Measurements from ENCODE around the gene SUMO4.

Gene SUMO4

DNA sequence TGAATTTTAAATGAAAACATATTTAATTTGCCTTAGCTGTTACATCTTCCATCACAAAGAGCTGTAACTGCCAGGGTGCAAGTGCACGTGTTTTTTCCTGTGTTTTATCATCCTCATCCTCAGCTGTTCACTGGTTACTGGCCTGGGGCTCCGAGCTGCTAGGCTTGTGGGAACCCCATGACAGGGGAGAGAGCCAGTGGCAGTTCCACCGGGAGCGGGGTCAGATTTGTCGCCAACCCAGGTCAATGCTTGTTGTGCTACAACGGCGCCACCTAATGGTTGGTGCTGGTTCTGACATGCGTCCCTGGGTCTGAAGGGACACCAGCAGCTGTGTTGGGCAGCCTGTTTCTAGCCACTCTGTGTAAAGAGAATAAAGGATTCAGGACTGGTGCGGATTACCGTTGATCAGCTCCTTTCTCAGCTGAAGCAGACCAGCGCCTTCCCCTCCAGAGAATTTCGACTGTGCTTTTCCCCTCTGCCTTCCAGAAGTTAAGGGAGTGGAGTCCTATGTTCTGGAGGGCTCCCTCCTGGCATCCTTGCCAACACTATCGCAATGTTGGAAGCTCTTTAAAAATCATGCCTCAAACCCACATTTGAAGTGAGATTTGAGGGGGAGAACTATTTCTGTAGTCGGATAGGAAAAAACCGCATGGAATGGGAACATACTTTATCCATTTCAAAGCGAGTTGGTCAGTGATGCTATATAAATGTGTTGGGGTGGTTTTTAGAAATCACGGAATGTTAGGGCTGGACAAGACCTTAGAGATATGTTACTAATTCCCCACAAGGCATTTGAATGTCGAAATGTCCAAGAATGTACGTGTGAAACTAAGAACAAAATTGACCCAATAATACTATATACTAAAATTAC is 32.1 kb downstream of the SUMO4 start:
- peak; percentile 94 for TF ChIP-seq CTCF (IDR thresholded peaks at IDR 0.05; ENCODE audit: insufficient read depth, missing control alignments)
- no peak for FAIRE-seq
- peak; percentile 73 for DNase-seq (ENCODE audit: insufficient read length, low spot score)

- DNase-seq (ENCODE audit: insufficient read length, low spot score), result no peak
- FAIRE-seq, result no peak
- no peak for TF ChIP-seq CTCF (IDR thresholded peaks at IDR 0.05; ENCODE audit: insufficient read depth, missing control alignments)
Observed at GRCh38 chr6:149433405-149433804, 33.3 kb downstream of the SUMO4 start.

DNA sequence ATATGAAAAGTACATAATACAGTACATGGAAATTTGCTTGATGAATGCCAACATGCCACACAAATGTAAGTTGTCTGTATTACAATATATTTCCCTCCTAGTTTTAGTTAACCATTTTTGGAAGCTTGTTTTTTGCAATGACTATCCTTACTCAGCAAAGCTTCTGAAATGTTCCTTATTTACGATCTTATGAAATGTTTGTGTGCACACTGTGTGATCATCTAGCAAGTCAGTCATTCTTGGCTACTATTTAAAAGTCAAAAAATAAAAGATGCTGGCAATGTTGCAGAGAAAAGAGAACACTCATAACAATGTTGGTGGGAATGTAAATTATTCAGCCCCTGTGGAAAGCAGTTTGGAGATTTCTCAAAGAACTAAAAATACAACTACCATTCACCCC is 33.8 kb downstream of the SUMO4 start:
- DNase-seq (ENCODE audit: insufficient read length, low spot score), result no peak
- FAIRE-seq, result no peak
- no peak for TF ChIP-seq CTCF (IDR thresholded peaks at IDR 0.05; ENCODE audit: insufficient read depth, missing control alignments)

DNA sequence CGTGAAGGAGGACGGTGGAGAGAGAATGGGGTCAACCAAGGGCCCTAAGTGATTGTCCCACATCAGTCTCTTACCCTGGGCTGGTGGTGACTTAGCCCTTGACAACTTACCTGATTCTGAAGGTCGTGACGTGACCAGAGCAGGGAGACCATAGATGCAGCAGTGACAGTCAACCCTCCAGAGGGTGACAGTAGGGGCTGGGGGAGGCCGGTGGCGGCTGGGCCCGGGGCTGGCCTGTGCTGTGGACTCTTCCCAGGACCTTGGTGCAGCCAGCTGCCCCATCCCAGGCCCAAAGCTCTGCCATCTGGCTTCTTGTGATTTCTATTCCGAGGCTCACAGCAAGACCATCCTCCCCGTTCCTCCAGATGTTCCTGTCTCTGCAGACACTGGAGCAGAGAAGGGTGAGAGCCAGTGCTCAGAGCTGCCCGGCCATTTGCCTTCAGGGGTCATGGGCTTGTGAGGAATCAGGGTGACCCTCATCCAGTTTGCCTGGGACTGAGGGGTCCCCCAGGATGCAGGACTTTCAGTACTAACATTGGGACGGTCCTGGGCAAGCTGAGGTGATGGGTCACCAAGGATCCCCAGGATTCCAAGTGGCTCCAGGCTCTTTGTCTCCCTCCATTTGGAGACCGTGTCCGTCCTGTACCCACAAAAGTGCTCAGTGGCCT is 36.0 kb downstream of the SUMO4 start:
- no peak for TF ChIP-seq CTCF (IDR thresholded peaks at IDR 0.05; ENCODE audit: insufficient read depth, missing control alignments)
- DNase-seq (ENCODE audit: insufficient read length, low spot score) (no peak), FAIRE-seq (no peak)

- FAIRE-seq, result no peak
- DNase-seq (ENCODE audit: insufficient read length, low spot score), result no peak
- no peak for TF ChIP-seq CTCF (IDR thresholded peaks at IDR 0.05; ENCODE audit: insufficient read depth, missing control alignments)
Observed at GRCh38 chr6:149436647-149437046, 36.6 kb downstream of the SUMO4 start.

GRCh38 chr6:149437212-149437611 is 37.1 kb downstream of the SUMO4 start:
- FAIRE-seq, result no peak
- DNase-seq (ENCODE audit: insufficient read length, low spot score), result no peak
- TF ChIP-seq CTCF (IDR thresholded peaks at IDR 0.05; ENCODE audit: insufficient read depth, missing control alignments), result no peak

DNA sequence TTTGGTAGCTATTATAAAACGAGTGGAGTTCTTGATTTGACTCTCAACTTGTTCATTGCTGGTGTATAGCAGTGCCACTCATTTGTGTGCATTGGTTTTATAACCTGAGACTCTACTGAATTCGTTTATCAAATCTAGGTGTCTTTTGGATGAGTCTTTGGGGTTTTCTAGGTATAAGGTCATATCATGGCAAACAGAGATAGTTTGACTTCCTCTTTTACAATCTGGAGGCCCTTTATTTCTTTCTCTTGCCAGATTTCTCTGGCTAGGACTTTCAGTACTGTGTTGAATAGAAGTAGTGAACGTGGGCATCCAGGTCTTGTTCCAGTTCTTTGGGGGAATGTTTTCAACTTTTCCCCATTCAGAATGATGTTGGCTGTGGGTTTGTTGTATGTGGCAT is 38.8 kb downstream of the SUMO4 start:
- no peak for FAIRE-seq
- no peak for DNase-seq (ENCODE audit: insufficient read length, low spot score)
- TF ChIP-seq CTCF (IDR thresholded peaks at IDR 0.05; ENCODE audit: insufficient read depth, missing control alignments), result no peak
